GM19395 (cell line): ENCODE results near the gene MGAT3.

Source experiments
- ATAC-seq: cut with Tn5 transposase; IDR thresholded peaks from one replicate; pipeline ENCODE4 v1.9.1; 2021; ENCODE audit warnings: mild to moderate bottlenecking, moderate library complexity; ENCODE audit not compliant: unreplicated experiment

Gene MGAT3

DNA sequence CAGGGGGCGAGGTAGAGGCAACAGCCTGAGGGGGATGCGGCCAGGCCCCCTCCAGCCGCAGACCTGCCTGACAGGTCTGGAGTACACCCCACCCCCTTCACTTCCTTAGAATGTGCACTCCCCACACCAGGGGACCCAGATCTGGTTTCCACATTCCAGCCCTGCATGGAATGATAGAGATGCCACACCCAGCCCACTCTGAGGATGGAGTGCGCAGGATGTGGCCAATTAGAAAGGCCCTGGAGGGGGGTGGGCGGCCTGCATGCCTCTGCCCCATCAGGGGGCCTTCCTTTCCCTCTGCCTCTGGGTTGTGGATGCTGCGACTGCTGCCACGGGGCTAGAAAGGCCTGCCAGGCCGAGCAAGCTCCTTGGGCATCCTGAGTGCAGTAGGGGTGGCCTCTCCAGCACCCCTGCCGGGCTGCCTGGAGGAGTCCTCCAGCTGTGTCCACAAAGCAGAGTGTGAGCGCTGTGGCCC is 28.2 kb upstream of the MGAT3 start:
- no peak for ATAC-seq

- ATAC-seq = no peak
Measured at GRCh38 chr22:39429186-39429585, 27.6 kb upstream of the MGAT3 start.

DNA sequence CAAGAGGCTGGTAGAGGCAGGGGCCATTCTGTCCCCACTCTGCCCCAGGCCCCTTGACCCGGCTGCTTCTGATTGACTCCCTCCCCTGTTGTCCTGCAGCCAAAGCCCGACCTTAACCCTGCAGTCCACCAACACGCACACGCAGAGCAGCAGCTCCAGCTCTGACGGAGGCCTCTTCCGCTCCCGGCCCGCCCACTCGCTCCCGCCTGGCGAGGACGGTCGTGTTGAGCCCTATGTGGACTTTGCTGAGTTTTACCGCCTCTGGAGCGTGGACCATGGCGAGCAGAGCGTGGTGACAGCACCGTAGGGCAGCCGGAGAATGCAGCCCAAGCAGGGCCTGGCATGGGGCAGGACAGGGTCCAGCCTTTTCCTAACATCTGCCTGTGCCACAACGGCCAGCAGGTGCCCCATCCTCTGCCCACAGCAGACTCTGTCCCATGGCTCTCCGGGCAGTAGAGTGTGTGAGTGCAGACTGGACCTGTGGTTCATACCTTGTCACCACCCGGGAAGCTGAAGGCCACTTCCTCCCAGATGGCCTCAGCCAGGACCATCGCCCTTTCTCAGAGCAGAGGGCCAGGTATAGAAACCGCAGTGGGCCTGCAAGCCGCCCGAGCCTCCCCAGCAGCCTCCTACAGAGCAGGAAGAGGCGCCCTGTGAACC is 26.8 kb upstream of the MGAT3 start:
- no peak for ATAC-seq

DNA sequence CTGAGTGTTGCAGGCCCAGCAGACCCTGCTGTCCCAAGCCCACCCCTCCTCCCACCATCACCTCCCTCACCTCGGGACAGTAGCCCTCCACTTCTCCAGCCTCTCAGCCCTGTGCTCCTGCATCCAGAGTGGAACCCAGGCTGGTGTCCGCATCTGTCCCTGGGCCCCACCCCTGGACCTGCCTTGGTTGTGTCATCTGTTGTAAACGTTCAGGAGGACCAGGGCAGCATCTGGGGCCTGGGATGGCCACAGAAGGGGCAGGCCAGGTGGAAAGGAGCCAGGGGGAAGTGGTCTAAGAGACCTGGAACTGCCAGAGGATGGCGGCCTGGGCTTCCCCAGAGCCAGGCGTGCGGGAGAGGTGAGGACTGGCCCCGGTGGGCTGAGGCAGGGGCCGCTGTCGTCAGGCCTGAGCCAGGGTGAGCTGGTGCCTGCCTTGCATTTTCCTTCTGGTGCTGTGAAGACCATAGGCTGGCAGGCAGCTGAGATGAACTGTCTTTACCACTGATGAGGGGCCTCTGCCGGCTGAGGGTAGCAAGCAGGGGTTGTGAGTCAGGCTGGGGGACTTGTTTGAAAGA is 26.1 kb upstream of the MGAT3 start:
- ATAC-seq = no peak

DNA sequence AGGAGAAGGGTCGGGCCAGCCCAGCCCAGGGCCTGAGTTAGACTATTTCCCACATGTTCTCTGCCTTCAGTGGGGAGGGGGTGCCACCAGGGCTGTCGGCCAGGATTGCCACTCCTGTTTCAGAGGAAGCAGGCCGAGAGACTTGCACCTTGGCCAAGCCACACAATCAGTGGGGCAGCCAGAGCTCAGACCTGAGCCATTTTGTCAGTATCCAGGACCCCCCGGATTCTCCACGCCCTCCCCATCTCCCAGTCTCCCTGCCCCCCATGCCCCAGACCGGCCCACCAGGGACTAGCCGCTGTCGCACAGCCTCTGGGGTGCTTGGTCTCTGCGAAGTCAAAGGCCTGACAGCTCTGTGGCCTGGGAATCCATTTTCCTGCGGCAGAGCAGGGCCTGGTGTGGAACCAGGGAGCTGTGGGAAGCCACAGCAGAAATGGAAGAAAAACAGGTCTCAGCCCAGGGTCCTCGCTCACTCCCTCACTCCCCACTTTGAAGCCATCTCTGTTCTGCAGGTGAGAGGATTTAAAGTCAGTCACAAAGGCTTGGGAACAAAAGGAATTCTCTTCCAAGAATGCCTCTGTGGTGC is 25.5 kb upstream of the MGAT3 start:
- ATAC-seq = no peak

GRCh38 chr22:39431821-39432251 is 25.0 kb upstream of the MGAT3 start:
- ATAC-seq = no peak

GRCh38 chr22:39432361-39432811 is 24.4 kb upstream of the MGAT3 start:
- no peak for ATAC-seq

DNA sequence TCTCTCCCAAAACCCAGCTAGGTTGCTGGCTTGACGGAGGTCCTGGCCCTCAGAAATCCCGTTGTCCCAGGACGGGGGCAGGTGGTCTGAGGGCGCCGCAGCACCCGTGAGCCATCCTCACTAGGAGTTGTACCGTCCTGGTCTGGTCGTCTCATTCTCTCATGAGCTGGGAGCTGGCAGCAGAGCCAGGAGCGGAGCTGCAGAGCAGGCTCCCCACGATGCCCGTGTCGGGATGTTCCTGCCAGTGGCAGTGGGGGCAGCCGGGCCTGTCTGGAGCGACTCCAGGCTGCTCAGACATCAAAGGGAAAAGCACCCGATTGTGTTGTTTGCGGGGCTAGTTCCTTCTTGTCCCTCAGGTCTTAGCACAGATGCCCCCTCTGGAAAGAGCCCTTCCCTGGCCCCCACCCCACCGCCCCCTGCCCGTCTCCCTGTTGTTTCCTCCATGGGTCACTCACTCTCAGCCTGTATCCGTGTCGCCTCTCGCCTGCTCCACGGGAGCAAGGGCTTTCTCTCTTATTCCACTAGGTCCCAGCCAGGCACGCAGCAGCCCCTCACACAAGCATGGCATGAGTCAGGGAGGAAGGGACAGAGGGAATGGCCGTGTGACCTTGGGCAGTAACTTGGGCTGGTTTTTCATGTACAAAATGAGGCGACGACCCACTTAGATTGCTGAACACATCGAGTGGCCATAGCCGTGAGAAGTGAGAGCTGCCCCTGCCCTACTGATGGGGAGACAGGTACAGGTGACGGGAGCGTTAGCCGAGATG is 23.2 kb upstream of the MGAT3 start:
- ATAC-seq = no peak

DNA sequence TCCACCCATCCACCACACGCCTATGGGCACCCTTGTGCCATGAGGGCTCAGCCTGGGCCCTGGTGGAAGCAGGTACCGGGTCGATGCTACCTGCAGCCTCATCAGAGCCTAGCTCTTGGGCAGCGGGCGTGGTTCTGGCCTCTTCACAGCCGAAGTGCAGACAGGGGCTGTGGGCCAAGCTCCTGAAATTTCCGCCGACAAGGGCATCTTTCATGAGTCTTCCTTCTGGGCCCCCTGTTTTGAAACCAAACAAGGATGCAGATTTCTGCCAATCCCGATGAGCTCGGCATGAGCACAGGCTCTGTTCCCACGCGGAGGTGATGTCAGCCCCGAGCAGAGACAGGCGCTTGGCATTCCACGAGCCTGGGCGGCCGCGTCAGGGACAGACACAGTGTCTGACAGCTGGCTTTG is 22.6 kb upstream of the MGAT3 start:
- no peak for ATAC-seq

DNA sequence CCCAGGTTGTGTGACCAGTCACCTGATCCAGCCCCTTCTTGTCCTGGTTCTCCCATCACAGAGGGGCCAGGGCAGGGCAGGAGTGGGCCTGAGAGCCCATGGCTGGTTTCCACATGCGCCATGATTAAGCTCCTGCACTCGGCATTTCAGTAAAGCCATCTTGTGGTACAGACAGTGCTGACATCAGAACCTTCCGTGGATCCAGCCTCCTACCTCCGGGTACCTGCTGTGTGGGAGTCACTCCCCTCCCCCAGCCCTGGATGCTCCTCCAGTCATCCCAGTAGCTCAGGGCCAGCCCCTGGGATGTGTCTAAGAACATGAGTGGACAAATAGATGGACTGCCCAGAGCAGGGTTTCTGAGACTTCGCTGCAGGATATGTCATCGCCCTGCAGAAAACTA is 22.1 kb upstream of the MGAT3 start:
- no peak for ATAC-seq

- ATAC-seq = no peak
Measured at GRCh38 chr22:39435616-39436015, 21.2 kb upstream of the MGAT3 start.

DNA sequence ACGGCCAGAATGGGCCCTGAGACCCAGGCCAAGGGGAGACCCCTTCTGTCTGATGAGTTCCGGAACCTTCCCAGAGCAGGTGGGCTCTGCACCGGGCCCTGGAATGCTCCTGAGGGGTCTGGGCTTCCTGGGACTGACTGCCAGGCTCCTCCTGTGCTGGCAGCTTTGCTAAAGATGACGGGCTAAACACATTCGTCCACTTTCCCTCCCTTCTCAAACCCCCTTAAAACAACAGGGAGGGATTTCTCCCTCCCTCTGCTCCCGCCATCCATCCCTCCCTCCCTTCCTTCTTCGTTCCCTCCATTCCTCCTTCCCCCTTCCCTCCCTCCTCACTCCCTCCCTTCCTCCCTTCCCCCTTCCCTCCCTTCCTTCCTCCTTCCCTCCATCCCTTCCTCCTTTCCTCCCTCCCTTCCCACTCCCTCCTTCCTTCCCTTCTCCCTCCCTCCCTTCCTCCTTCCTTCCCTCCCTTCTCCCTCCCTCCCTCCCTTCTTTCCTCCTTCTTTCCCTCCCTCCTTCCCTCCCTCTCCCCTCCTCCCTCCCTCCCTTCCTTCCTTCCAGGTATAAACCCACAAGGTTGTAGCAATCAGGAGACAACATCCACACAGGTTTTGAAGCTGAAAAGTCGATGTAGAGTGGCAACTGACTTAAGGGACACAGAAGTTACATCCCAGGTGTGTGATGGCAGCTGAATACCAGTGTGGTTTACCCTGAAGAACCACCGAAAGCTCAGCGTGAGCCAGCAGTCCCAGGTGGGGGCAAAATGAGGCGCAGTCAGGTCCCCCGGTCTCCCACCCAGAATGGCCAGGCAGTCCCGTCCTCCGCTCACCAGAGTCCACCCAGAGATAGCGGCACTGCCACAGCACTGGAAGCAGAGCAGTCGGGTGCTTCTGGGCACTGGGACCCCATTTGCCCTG is 18.8 kb upstream of the MGAT3 start:
- ATAC-seq = no peak

GRCh38 chr22:39439170-39439569 is 17.6 kb upstream of the MGAT3 start:
- ATAC-seq = no peak

DNA sequence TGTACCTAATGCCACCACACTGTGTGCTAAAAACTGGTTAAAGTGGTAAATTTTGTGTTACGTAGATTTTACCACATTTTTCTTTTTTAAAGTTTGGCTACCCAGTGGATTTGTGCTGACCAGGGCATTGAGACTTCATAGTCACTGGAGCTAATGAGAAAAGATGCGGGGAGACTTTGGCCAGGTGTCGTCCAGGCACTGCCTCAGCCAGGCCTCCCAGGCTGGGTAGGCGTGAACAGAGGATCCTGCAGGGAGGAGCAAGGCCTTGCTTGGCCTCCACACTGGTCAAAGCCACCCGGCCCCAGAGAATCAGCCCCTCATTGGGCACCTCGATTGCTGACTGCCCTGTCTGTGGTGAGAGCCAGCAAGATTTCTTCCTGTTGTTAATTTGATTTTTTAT is 13.4 kb upstream of the MGAT3 start:
- ATAC-seq = no peak

- ATAC-seq = no peak
Measured at GRCh38 chr22:39444247-39444800, 12.5 kb upstream of the MGAT3 start.

- no peak for ATAC-seq
Measured at GRCh38 chr22:39444937-39445465, 11.8 kb upstream of the MGAT3 start.

DNA sequence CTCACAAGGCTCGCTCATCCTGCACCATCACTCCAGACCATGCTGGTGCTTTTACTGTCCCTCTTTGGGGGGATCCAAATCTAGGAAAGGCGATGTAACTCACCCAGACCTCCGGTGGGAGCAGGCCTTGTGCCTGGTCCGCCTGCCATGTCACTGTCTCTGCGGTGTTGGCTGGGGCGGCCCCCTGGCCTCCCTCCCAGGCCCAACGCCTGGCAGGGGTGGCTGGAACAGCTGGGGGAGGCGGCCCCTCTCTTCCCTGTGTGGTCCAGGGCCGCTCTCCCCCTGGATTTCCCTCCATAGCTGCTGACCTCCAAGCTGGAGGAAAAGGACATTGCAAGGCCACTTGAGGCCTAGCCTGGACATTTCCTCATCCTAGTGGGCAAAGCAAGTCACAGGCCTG is 11.1 kb upstream of the MGAT3 start:
- no peak for ATAC-seq

GRCh38 chr22:39446239-39446721 is 10.5 kb upstream of the MGAT3 start:
- peak; percentile 27 for ATAC-seq

DNA sequence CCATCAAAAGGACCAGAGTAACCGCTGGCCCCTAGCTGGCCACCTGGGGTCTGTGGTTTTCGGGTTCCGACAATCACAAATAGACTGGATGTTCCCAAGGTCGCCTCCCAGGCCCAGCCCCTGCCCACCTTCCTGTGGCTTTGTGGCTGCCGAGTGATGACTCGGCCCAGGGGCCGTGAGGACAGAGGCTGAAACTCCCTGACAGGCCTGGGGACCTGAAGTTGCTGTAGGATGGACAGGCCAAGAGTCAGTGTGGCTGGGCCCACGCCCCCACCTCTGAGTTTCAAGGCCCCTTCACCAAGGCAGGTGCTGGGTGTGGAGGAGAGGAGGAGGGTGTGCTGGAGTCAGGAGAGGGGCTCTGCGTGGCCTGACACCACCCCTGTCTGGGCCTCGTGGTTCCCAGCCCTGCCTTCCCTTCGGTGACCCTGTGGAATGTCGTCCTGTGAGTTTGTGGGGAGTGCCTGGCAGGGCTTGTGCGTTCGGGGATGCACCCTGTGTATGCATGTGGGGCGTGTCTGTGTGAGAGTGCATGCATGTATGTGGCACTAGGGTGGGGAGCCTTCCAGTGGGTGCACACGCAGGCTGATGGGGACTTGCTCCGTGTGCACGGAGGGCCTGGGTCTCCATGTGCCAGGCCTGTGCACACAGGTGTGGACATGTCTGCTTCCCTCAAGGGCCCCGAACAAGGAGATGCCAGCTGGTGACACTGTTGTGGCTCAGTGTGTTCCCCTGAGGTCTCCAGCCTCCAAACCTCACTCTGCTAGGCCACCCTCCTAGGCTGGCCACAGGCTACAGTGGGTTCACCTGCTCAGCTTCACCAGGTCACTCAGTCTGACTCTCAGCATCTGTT is 8.4 kb upstream of the MGAT3 start:
- ATAC-seq = no peak
